ENCODE measurements around the gene OR4C6.
A peak's percentile ranks its signal among the peaks of the same experiment; 100 is the strongest.

OR4C6 gene

DNA sequence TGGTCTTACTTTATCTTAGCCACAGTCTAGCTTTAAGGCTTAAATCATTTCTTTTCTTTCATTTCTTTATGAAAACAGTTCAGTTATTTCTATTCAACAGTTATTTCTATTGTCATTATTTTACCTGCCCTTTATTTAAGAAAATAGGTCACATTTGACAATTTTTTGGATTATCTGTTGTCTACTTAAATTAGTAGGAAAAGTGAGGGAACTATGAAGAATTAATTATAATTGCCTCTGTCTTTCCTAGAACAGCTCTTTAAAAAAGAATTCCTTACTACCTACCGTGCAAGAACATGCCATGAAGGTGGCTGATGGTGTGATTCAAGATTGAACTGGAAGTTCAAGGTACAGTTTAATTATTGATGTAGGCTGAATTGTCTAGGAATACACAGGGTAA lies at the start of gene OR4C6:
TSS of gene OR4C6 (plus strand) at position 301 of the 400 bp plus-strand sequence. CDS start 2,966 bp downstream, outside the sequence.
- in situ Hi-C loops (cut with HindIII; ENCODE audit: low pct_ligation_motif_present, low pct_unique_long_range_greater_than_20kb, low sequenced_read_pairs), result no loop called here
- no peak for DNase-seq

GRCh38 chr11:55624531-55624930 lies 37.5 kb upstream of the OR4C6 start:
- in situ Hi-C loops (cut with HindIII; ENCODE audit: low pct_ligation_motif_present, low pct_unique_long_range_greater_than_20kb, low sequenced_read_pairs), result no loop called here
- DNase-seq, result no peak

- in situ Hi-C loops (cut with HindIII; ENCODE audit: low pct_ligation_motif_present, low pct_unique_long_range_greater_than_20kb, low sequenced_read_pairs), result no loop called here
- no peak for DNase-seq
Observed at GRCh38 chr11:55634813-55635212, 27.2 kb upstream of the OR4C6 start, which contains the start of gene OR4P4. OR4P4 (plus strand) TSS chr11:55635113.

- in situ Hi-C loops (cut with HindIII; ENCODE audit: low pct_ligation_motif_present, low pct_unique_long_range_greater_than_20kb, low sequenced_read_pairs), result no loop called here
- no peak for DNase-seq
Observed at GRCh38 chr11:55648027-55648426, 14.0 kb upstream of the OR4C6 start, which contains the start of gene OR4S2. OR4S2 (plus strand) TSS chr11:55648327; CDS start chr11:55650904, 2,577 bp downstream.

DNA sequence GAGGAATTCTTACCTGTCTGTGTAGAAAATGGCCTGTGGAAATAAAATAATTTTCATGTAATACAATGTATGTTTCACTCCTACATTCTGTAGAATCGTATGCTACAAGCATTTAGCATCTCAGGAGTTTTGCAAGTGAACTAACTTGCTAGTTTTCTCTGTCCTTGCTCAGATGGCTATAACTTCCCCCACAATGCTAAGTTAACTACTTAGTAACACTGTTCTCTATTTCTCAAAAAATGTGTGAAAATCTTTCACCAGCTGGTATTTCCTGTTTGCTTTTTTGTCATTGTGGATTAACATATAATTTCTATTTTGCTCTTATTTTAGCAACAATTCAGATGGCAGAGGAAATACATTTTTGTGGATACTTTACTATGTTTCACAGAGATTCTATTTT lies 9.4 kb upstream of the OR4C6 start:
- in situ Hi-C loops (cut with HindIII; ENCODE audit: low pct_ligation_motif_present, low pct_unique_long_range_greater_than_20kb, low sequenced_read_pairs), result no loop called here
- DNase-seq, result no peak

DNA sequence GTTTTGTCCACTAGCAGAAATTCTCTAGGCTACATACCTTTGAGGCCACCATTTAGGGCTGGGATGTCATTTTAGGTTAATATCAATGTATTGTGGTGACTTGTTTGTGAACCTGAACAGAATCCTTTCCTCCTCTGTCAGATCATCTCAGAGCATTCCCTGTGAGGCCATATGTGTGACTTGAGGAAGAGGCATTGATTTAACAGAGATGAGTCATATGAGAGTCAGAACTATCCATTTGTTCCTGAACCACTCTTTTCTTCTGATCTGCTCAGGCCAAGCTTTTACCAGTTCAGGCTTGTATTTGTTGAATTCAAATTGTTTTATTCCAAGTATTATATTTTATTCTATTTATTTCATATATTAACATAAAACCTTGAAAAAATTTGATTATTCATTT lies 6.9 kb upstream of the OR4C6 start:
- in situ Hi-C loops (cut with HindIII; ENCODE audit: low pct_ligation_motif_present, low pct_unique_long_range_greater_than_20kb, low sequenced_read_pairs), result no loop called here
- DNase-seq, result no peak

GRCh38 chr11:55658031-55658573 lies 3.9 kb upstream of the OR4C6 start:
- in situ Hi-C loops (cut with HindIII; ENCODE audit: low pct_ligation_motif_present, low pct_unique_long_range_greater_than_20kb, low sequenced_read_pairs), result no loop called here
- DNase-seq, result no peak

DNA sequence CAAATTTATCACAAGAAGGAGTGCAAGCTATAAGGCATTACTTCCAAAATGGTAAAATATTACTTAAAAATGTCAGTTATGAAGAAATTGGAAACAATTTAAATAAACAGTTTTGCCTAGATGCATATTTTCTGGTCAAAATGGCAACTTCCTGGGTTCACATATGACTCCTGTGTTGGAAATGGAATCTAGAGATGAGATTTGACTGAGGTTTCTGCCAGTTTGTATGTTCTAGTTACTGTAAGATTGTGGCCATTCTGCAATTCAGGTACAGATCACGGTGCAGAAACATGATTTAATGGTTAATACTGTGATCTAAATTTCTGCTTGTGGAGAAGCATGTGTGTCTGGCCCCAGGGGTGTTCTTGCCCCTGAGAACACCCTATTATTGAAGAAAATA lies 3.4 kb upstream of the OR4C6 start:
- DNase-seq, result no peak
- in situ Hi-C loops (cut with HindIII; ENCODE audit: low pct_ligation_motif_present, low pct_unique_long_range_greater_than_20kb, low sequenced_read_pairs), result no loop called here

DNA sequence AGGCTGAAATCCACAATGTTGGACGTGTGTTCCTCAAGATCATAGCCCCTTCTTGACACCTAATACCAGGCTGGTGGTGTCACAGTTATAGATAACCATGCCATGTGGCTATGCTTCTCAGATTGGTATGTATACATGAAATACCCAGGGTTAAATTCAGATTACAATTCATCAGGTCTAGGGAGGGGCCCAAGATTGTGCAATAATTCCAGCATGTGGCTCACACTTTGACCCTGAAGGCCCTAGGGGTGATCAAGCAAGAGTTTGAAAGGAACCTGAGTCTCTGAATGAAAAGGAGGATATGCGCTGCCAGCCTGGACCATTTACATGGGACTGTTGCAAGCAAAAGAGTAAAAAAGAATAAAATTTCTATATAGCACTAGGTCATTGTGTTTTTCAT lies 7.4 kb downstream of the OR4C6 start:
- in situ Hi-C loops (cut with HindIII; ENCODE audit: low pct_ligation_motif_present, low pct_unique_long_range_greater_than_20kb, low sequenced_read_pairs), result no loop called here
- no peak for DNase-seq

DNA sequence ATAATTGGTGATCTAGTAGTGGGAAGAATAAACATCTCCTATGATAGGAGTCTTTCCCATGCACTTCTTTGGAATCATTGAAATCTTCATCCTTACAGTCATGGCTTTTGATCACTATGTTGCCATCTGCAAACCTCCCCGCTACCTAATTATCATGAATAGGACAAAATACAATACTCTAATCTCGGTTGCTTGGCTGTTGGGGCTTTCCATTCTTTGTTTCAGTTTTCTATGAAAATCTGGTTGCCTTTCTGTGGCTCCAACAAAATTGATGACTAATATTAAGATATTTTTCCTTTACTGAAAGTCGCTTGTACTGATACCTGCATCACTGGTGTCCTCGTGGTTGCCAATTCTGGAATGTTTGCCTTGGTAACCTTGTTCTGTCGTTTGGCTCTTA lies 11.9 kb downstream of the OR4C6 start:
- in situ Hi-C loops (cut with HindIII; ENCODE audit: low pct_ligation_motif_present, low pct_unique_long_range_greater_than_20kb, low sequenced_read_pairs), result no loop called here
- DNase-seq, result no peak

GRCh38 chr11:55697817-55698216 lies 35.8 kb downstream of the OR4C6 start:
- no peak for DNase-seq
- in situ Hi-C loops (cut with HindIII; ENCODE audit: low pct_ligation_motif_present, low pct_unique_long_range_greater_than_20kb, low sequenced_read_pairs), result no loop called here

DNA sequence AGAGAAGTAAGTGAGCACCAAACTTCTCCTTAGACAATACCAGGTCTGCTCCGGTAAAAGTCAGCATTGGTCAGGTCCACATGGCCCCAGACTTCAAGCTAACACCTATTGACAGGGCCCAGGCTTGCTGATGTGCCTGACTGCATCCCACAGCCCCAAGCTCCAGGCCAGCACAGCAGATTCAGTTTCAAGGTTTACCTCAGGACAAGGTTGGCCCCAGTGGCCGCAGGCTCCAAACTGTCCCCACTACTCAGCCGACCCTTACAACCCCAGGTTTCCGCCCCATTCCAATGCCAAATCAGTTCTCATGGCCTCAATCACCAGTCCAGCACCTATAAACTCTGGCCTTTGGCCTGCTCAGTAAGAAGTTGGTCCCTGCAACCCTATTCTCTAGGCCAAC lies 39.4 kb downstream of the OR4C6 start:
- in situ Hi-C loops (cut with HindIII; ENCODE audit: low pct_ligation_motif_present, low pct_unique_long_range_greater_than_20kb, low sequenced_read_pairs), result no loop called here

DNA sequence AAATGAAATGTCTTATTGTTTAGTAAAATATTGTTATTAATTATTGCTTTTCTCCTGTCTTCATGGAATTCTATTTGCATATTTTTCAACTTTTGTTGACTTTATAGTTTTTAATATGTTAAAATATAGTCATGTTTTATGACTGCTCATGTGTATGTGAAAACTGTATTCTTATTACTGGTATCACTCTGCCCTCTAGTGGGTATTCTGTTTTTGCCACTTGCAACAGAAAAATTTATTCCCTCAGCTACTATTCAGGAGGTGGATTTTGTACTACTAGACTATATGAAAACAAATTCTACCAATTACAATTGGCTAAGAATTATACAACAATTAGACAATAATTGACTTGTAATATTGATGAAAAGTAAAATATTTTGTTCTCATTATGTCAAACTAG lies 45.0 kb downstream of the OR4C6 start:
- in situ Hi-C loops (cut with HindIII; ENCODE audit: low pct_ligation_motif_present, low pct_unique_long_range_greater_than_20kb, low sequenced_read_pairs), result no loop called here
- peak; percentile 42 for DNase-seq

More for the DNA sequence above, 39.4 kb downstream of the OR4C6 start:
- no peak for DNase-seq

- in situ Hi-C loops (cut with HindIII; ENCODE audit: low pct_ligation_motif_present, low pct_unique_long_range_greater_than_20kb, low sequenced_read_pairs), result no loop called here
- peak; percentile 42 for DNase-seq
Observed at GRCh38 chr11:55714982-55715888, 53.2 kb downstream of the OR4C6 start.
